OCI-LY7 (cell line): Measurements from ENCODE around the gene PLCE1. TPM values are rescaled to one million over a fixed set of nuclear protein-coding genes. Genes with fewer than 3 reads are reported as not detected.

Experiments
- BruUV-seq: library from RNA; stranded (reverse); fragments of 400-500 nt; replicated peaks from 2 replicates; lab custom pipeline; 2021; lab: Mats Ljungman, UMichigan
- CTCF ChIA-PET: fragments of 300-600 bp; sonication (Branson Sonifier 250); formaldehyde crosslinking; loops from one replicate; lab custom pipeline; 2022; ENCODE audit warnings: antibody characterized with exemption; ENCODE audit not compliant: unreplicated experiment; lab: Charles Lee
- POLR2A ChIA-PET: fragments of 300-600 bp; sonication (Branson Sonifier 250); formaldehyde crosslinking; loops from one replicate; lab custom pipeline; 2022; ENCODE audit warnings: antibody characterized with exemption; lab: Charles Lee
- DNase-seq: peaks from one replicate; pipeline ENCODE4 v3.0.0-alpha.2; 2015; ENCODE audit warnings: low spot score
- H2AFZ ChIP-seq: fragments of 200-600 bp; sonication (generic), shearing (Covaris generic); 2 replicates; pipeline ENCODE4 v1.6.1; 2014; ENCODE audit warnings: mild to moderate bottlenecking, antibody characterized with exemption, low read length, moderate library complexity
- H3K27ac ChIP-seq: fragments of 200-600 bp; sonication (generic); 2 replicates; pipeline ENCODE4 v1.5.1; 2014; ENCODE audit warnings: mixed run types, low read depth, mild to moderate bottlenecking, moderate library complexity, low read length, inconsistent platforms; ENCODE audit not compliant: poor library complexity, severe bottlenecking
- H3K36me3 ChIP-seq: fragments of 200-600 bp; sonication (generic); 2 replicates; pipeline ENCODE4 v1.6.1; 2014; ENCODE audit warnings: mild to moderate bottlenecking, antibody characterized with exemption, low read length, moderate library complexity, mixed read lengths; ENCODE audit not compliant: insufficient read depth
- H3K4me1 ChIP-seq: fragments of 200-600 bp; sonication (generic); 2 replicates; pipeline ENCODE4 v1.5.1; 2014; ENCODE audit warnings: mild to moderate bottlenecking, low read length; ENCODE audit not compliant: insufficient read depth, poor library complexity, severe bottlenecking
- H3K4me2 ChIP-seq: fragments of 200-600 bp; sonication (generic); 2 replicates; pipeline ENCODE4 v1.6.1; 2014; ENCODE audit warnings: mild to moderate bottlenecking, low read length
- H3K4me3 ChIP-seq: fragments of 200-600 bp; sonication (generic); 2 replicates; pipeline ENCODE4 v1.5.1; 2014; ENCODE audit warnings: mild to moderate bottlenecking, low read depth, low read length; ENCODE audit not compliant: poor library complexity, severe bottlenecking
- H3K79me2 ChIP-seq: fragments of 200-600 bp; sonication (generic); 2 replicates; pipeline ENCODE4 v1.6.1; 2016; ENCODE audit warnings: low read depth, mild to moderate bottlenecking, low read length, moderate library complexity, mixed read lengths; ENCODE audit not compliant: insufficient read depth
- H3K9me2 ChIP-seq: fragments of 200-600 bp; sonication (generic); 2 replicates; pipeline ENCODE4 v1.6.1; 2016; ENCODE audit warnings: mild to moderate bottlenecking, low read length, mixed read lengths; ENCODE audit not compliant: insufficient read depth
- H3K9me3 ChIP-seq: fragments of 200-600 bp; sonication (generic); 2 replicates; pipeline ENCODE4 v1.6.1; 2014; ENCODE audit warnings: mild to moderate bottlenecking, mixed run types, low read length, mixed read lengths
- H4K20me1 ChIP-seq: fragments of 200-600 bp; sonication (generic); 2 replicates; pipeline ENCODE4 v1.6.1; 2014; ENCODE audit warnings: mild to moderate bottlenecking, antibody characterized with exemption, low read length, moderate library complexity, mixed read lengths; ENCODE audit not compliant: insufficient read depth
- CTCF ChIP-seq: fragments of 200-600 bp; sonication (generic); conservative IDR thresholded peaks from 2 replicates; pipeline ENCODE4 v1.5.1; 2014; ENCODE audit warnings: mild to moderate bottlenecking, antibody characterized with exemption, low read length, moderate library complexity, mixed read lengths
- EZH2phosphoT487 ChIP-seq: fragments of 200-600 bp; sonication (generic); IDR thresholded peaks from 2 replicates; pipeline ENCODE4 v1.6.1; 2018; ENCODE audit warnings: low read depth, borderline replicate concordance, mild to moderate bottlenecking, mixed run types, antibody characterized with exemption, low read length, moderate library complexity, mixed read lengths
- intact Hi-C: fragments of 100-400 bp; cut with micrococcal nuclease; formaldehyde crosslinking; loops from one replicate; pipeline ENCODE4 v1.10.0; 2022; ENCODE audit not compliant: unreplicated experiment
- total RNA-seq, 2 experiments: library from RNA; depleted of rRNA in 1 of 2; stranded (reverse); fragments of >200 nt in 1 of 2; shearing (Covaris generic) in 1 of 2; gene quantifications; 2 replicates each; pipeline ENCODE4 v1.2.3, GENCODE V29; 2014 to 2022

The PLCE1 gene
- total RNA-seq, 2 experiments from 2014 or later, result 0.06 TPM; not detected in 1

- BruUV-seq, result no TSS peak
- H3K36me3 ChIP-seq, result no peaks in the 10 kb centered on the region
- no peaks in the 10 kb centered on the region for H3K9me3 ChIP-seq
- intact Hi-C loops, result no loop called here
- ChIA-PET CTCF (no interaction called here), POLR2A (interaction anchor here (0.5 to 1.0 kb wide), 2 partner anchors 9 to 11 kb away, joined by 3 to 4 read pairs; no protein-coding TSS in a partner anchor)
- H3K4me3 ChIP-seq, result no peak overlapping the region
- no peaks in the 10 kb centered on the region for H3K4me1 ChIP-seq
- H3K4me2 ChIP-seq, result no peak overlapping the region
- TF ChIP-seq CTCF (no peak), EZH2phosphoT487 (no peak)
- H3K27ac ChIP-seq, result no peak overlapping the region
- H3K9me2 ChIP-seq, result no peaks in the 10 kb centered on the region
- no peak overlapping the region for H2AFZ ChIP-seq
- H3K79me2 ChIP-seq, result no peaks in the 10 kb centered on the region
- no peaks in the 10 kb centered on the region for H4K20me1 ChIP-seq
- DNase-seq, result no peak
These were observed 13.1 kb downstream of the PLCE1 start for GRCh38 chr10:94006591-94007550.

DNA sequence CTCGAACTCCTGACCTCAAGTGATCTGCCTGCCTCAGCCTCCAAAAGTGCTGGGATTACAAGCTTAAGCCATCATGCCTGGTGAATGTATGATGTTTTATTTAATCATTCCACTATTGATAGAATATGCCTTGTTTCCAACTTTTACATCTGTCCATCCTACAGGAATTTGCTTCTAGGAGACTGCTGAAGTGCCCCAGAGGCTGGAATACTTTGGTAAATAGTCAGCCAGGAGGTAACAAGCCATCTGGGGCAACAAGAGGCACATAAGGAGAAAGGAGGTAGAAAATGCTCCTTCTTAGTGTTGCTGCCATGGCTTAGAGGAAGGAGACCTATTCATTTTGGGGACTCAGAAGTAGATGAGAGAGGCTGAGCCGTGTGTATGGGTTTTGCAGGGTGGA, 14.8 kb downstream of the PLCE1 start:
- Histone ChIP-seq H3K79me2 (no peaks in the 10 kb centered on the region), H3K9me3 (no peaks in the 10 kb centered on the region), H3K27ac (no peak overlapping the region), H2AFZ (no peak overlapping the region), H3K36me3 (no peaks in the 10 kb centered on the region), H3K9me2 (no peaks in the 10 kb centered on the region), H3K4me2 (no peak overlapping the region), H3K4me1 (no peaks in the 10 kb centered on the region), H3K4me3 (no peak overlapping the region), H4K20me1 (no peaks in the 10 kb centered on the region)
- TF ChIP-seq EZH2phosphoT487 (no peak), CTCF (no peak)
- intact Hi-C loops, result no loop called here
- DNase-seq, result no peak
- POLR2A ChIA-PET, result interaction anchor here (0.7 kb wide), 1 partner anchor 363 kb away, joined by 3 read pairs; no protein-coding TSS in a partner anchor
- CTCF ChIA-PET, result no interaction called here
- no TSS peak for BruUV-seq

GRCh38 chr10:94010116-94010515, 16.4 kb downstream of the PLCE1 start:
- TF ChIP-seq EZH2phosphoT487, result no peak
- TF ChIP-seq CTCF, result no peak
- no peak overlapping the region for H3K4me3 ChIP-seq
- H3K27ac ChIP-seq, result no peak overlapping the region
- ChIA-PET CTCF (no interaction called here), POLR2A (no interaction called here)
- no peaks in the 10 kb centered on the region for H3K9me2 ChIP-seq
- H4K20me1 ChIP-seq, result no peaks in the 10 kb centered on the region
- no peak overlapping the region for H3K4me2 ChIP-seq
- no TSS peak for BruUV-seq
- H3K4me1 ChIP-seq, result no peaks in the 10 kb centered on the region
- no peaks in the 10 kb centered on the region for H3K9me3 ChIP-seq
- H3K79me2 ChIP-seq, result no peaks in the 10 kb centered on the region
- intact Hi-C loops, result no loop called here
- H2AFZ ChIP-seq, result no peak overlapping the region
- DNase-seq, result no peak
- no peaks in the 10 kb centered on the region for H3K36me3 ChIP-seq
